Right ventricle myocardium inferior (tissue), 1 donor: Measurements from ENCODE around the gene BABAM2. TPM values are rescaled to one million over a fixed set of nuclear protein-coding genes. Genes with fewer than 3 reads are reported as not detected.
A peak's percentile ranks its signal among the peaks of the same experiment; 100 is the strongest.

ENCODE experiments used
- ATAC-seq: fragments of 200-7000 bp; cut with Tn5 transposase; one replicate; pipeline ENCODE4 v1.9.1; 2020; ENCODE audit warnings: mild to moderate bottlenecking, moderate library complexity
- DNase-seq: peaks from one replicate; pipeline ENCODE4 v3.0.0; 2021; ENCODE audit errors: missing footprints
- intact Hi-C: fragments of 100-400 bp; cut with DNase I; formaldehyde crosslinking; loops from one replicate; pipeline ENCODE4 v1.11.0; 2022
- total RNA-seq: library from RNA; stranded (reverse); fragmentation: NEBNext Ultra II Directional; extraction: Animal tissue kit (Norgen Biotek cat#: 25700); gene quantifications from one replicate; pipeline ENCODE4 v1.2.1, GENCODE V29; 2021
- donor health status: DM: no; HTN: yes; CAD: no; lungs with severe emphysema.

Gene BABAM2
- total RNA-seq, 1 donor from 2014 or later, result 53.0 TPM

GRCh38 chr2:28341208-28341891 lies 450.8 kb downstream of the BABAM2 start:
- DNase-seq (peak; percentile 49), ATAC-seq (no peak)
- intact Hi-C loops, result no loop called here

- ATAC-seq, result peak; percentile 69
- peak; percentile 77 for DNase-seq
- intact Hi-C loops, result no loop called here
Observed at GRCh38 chr2:28342081-28342967, 451.8 kb downstream of the BABAM2 start.

- ATAC-seq (no peak), DNase-seq (no peak)
- intact Hi-C loops, result no loop called here
Observed at GRCh38 chr2:28343184-28343942, 452.8 kb downstream of the BABAM2 start.

- DNase-seq (no peak), ATAC-seq (no peak)
- intact Hi-C loops, result no loop called here
Observed at GRCh38 chr2:28343971-28344715, 453.6 kb downstream of the BABAM2 start.

GRCh38 chr2:28344756-28345373 lies 454.3 kb downstream of the BABAM2 start:
- peak; percentile 40 for DNase-seq
- intact Hi-C loops, result no loop called here
- ATAC-seq, result no peak

GRCh38 chr2:28345619-28346018 lies 455.1 kb downstream of the BABAM2 start:
- intact Hi-C loops, result no loop called here
- DNase-seq, result no peak
- no peak for ATAC-seq

- no peak for ATAC-seq
Observed at GRCh38 chr2:28346587-28346986, 456.1 kb downstream of the BABAM2 start.

GRCh38 chr2:28347193-28347592 lies 456.7 kb downstream of the BABAM2 start:
- intact Hi-C loops, result no loop called here
- no peak for ATAC-seq
- no peak for DNase-seq

More at GRCh38 chr2:28346587-28346986, 456.1 kb downstream of the BABAM2 start:
- no peak for DNase-seq
- intact Hi-C loops, result no loop called here

GRCh38 chr2:28347596-28347995 lies 457.1 kb downstream of the BABAM2 start:
- ATAC-seq, result no peak
- intact Hi-C loops, result no loop called here
- no peak for DNase-seq

GRCh38 chr2:28348149-28348567 lies 457.6 kb downstream of the BABAM2 start:
- ATAC-seq, result no peak
- DNase-seq, result no peak
- intact Hi-C loops, result no loop called here

- ATAC-seq (no peak), DNase-seq (no peak)
- intact Hi-C loops, result no loop called here
Observed at GRCh38 chr2:28348921-28349320, 458.4 kb downstream of the BABAM2 start.

GRCh38 chr2:28349546-28350165 lies 459.1 kb downstream of the BABAM2 start:
- intact Hi-C loops, result no loop called here
- ATAC-seq (no peak), DNase-seq (no peak)

- DNase-seq (no peak), ATAC-seq (no peak)
- intact Hi-C loops, result no loop called here
Observed at GRCh38 chr2:28350196-28350595, 459.7 kb downstream of the BABAM2 start.

- ATAC-seq, result no peak
- intact Hi-C loops, result no loop called here
- no peak for DNase-seq
Observed at GRCh38 chr2:28350791-28351285, 460.3 kb downstream of the BABAM2 start.

- DNase-seq (no peak), ATAC-seq (no peak)
- intact Hi-C loops, result no loop called here
Observed at GRCh38 chr2:28351621-28352020, 461.1 kb downstream of the BABAM2 start.

GRCh38 chr2:28352104-28352503 lies 461.6 kb downstream of the BABAM2 start:
- no peak for DNase-seq
- no peak for ATAC-seq
- intact Hi-C loops, result no loop called here

GRCh38 chr2:28352610-28353195 lies 462.2 kb downstream of the BABAM2 start:
- DNase-seq, result no peak
- intact Hi-C loops, result no loop called here
- no peak for ATAC-seq
